Stimulated activated CD4-positive, alpha-beta T cell treated with anti-CD3 and anti-CD28 coated beads, Interleukin-4, amount 100 ng/mL, for 24 hours (primary cell): ENCODE results near the gene HOXA10.
A peak's percentile ranks its signal among the peaks of the same experiment; 100 is the strongest.

ENCODE experiments used
- DNase-seq: peaks from one replicate; pipeline ENCODE4 v3.0.0-alpha.2; 2020

HOXA10 gene

GRCh38 chr7:27203365-27203953 is 29.3 kb upstream of the HOXA10 start:
- DNase-seq: no peak

GRCh38 chr7:27202862-27203134 is 28.7 kb upstream of the HOXA10 start:
- no peak for DNase-seq

- DNase-seq: no peak
Measured at GRCh38 chr7:27202018-27202861, 28.1 kb upstream of the HOXA10 start.

GRCh38 chr7:27201580-27202017 is 27.5 kb upstream of the HOXA10 start:
- no peak for DNase-seq

- no peak for DNase-seq
Measured at GRCh38 chr7:27200761-27201579, 26.9 kb upstream of the HOXA10 start.

- no peak for DNase-seq
Measured at GRCh38 chr7:27199849-27200760, 26.0 kb upstream of the HOXA10 start, which contains the start of gene HOXA13. HOXA13 (minus strand) TSS chr7:27200091; CDS start chr7:27200077, 14 bp downstream.

- no peak for DNase-seq
Measured at GRCh38 chr7:27198871-27199801, 25.0 kb upstream of the HOXA10 start.

GRCh38 chr7:27198138-27198841 is 24.2 kb upstream of the HOXA10 start:
- DNase-seq: no peak

- no peak for DNase-seq
Measured at GRCh38 chr7:27197137-27198042, 23.3 kb upstream of the HOXA10 start.

- DNase-seq: peak; percentile 89
Measured at GRCh38 chr7:27196287-27196767, 22.2 kb upstream of the HOXA10 start.

- DNase-seq: no peak
Measured at GRCh38 chr7:27194686-27195379, 20.7 kb upstream of the HOXA10 start.

GRCh38 chr7:27194002-27194352 is 19.9 kb upstream of the HOXA10 start:
- no peak for DNase-seq

- DNase-seq: no peak
Measured at GRCh38 chr7:27193335-27194001, 19.3 kb upstream of the HOXA10 start.

GRCh38 chr7:27192546-27193334 is 18.6 kb upstream of the HOXA10 start:
- DNase-seq: no peak

GRCh38 chr7:27191833-27192545 is 17.9 kb upstream of the HOXA10 start:
- DNase-seq: no peak

GRCh38 chr7:27191161-27191731 is 17.1 kb upstream of the HOXA10 start:
- DNase-seq: no peak
